ENCODE measurements around the gene TBC1D5. TPM values are rescaled to one million over a fixed set of nuclear protein-coding genes. Genes with fewer than 3 reads are reported as not detected.
A peak's percentile ranks its signal among the peaks of the same experiment; 100 is the strongest.

TBC1D5 gene
- polyA plus RNA-seq, 2 of the 4 experiments (the other 2 are of a cell fraction), result 36.7 to 72.2 TPM

DNA sequence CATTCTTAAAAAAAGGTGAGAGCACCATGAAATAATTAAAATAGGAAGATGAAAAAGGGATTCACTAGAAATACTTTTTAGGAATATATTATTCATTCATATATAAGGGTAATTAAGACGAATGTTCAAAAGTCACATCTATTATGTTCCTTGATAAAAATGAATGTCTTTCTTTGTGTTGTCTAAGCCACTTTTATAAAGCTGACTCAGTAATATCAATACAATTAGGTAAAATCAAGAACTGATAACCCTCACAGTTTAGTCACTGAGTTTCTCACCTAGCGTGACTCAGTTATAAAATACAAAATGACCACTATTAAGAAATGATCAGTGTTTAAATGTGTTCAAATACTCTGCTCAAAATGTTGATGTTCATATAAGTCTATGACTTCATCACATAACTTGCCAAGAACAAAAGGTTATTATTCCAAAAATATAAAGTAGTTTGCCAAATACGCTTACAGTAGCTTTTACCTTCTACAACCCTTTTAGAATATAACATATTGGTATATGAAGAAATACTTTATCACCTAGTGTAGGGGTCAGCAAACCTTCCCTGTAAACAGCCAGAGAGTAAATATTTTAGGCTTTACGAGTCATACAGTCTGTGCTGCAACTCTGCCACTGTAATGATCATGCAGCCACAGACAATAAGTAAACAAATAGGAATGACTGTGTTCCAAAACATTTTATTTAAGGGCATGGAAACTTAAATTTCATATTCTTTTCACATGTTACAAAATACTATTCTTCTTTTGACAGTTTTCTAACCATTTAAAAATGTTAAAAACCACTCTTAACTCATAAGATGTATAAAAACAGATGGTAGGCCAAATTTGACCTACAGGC is 369.8 kb downstream of the TBC1D5 start (continued):
- TF ChIP-seq MAFK (IDR thresholded peaks at IDR 0.05; ENCODE audit: partially characterized antibody) (peak; percentile 19), CHD2 (IDR thresholded peaks at IDR 0.05; ENCODE audit: low read length, partially characterized antibody) (no peak), CBX2 (IDR thresholded peaks at IDR 0.05; ENCODE audit: borderline replicate concordance, low read depth) (no peak), ZNF302 (CRISPR knock-in tag; IDR thresholded peaks at IDR 0.05) (no peak), CBX8 (IDR thresholded peaks at IDR 0.05) (no peak), ZFP36 (IDR thresholded peaks at IDR 0.05; ENCODE audit: borderline replicate concordance, partially characterized antibody) (no peak), TFCP2L1 (CRISPR knock-in tag; IDR thresholded peaks at IDR 0.05) (no peak), MYC (IDR thresholded peaks at IDR 0.05; ENCODE audit: borderline replicate concordance, low read length) (no peak)

GRCh38 chr3:17369973-17370372 is 372.5 kb downstream of the TBC1D5 start:
- Histone ChIP-seq H3K9me3 (no peaks in the 10 kb centered on the region), H3K4me1 (peaks cover 14% of the 10 kb centered on the region), H3K4me3 (no peak overlapping the region), H3K4me2 (no peak overlapping the region), H3K27ac (no peak overlapping the region)
- 90% methylated on average over 2 of the region's 2 CpGs for WGBS (ENCODE audit: missing lambda C conversion rate)
- CTCF ChIA-PET, result no interaction called here
- no peak for DNase-seq (ENCODE audit: low read depth in 1 of 2, low spot score in 1 of 2)
- TF ChIP-seq ZNF302 (CRISPR knock-in tag; IDR thresholded peaks at IDR 0.05) (no peak), CEBPB (IDR thresholded peaks at IDR 0.05) (no peak), KDM5A (IDR thresholded peaks at IDR 0.05) (no peak), RARB (CRISPR knock-in tag; IDR thresholded peaks at IDR 0.05) (no peak), HOXA7 (CRISPR knock-in tag; IDR thresholded peaks at IDR 0.05) (no peak), USF2 (IDR thresholded peaks at IDR 0.05) (no peak)
- TF ChIP-seq, protein P1, sequence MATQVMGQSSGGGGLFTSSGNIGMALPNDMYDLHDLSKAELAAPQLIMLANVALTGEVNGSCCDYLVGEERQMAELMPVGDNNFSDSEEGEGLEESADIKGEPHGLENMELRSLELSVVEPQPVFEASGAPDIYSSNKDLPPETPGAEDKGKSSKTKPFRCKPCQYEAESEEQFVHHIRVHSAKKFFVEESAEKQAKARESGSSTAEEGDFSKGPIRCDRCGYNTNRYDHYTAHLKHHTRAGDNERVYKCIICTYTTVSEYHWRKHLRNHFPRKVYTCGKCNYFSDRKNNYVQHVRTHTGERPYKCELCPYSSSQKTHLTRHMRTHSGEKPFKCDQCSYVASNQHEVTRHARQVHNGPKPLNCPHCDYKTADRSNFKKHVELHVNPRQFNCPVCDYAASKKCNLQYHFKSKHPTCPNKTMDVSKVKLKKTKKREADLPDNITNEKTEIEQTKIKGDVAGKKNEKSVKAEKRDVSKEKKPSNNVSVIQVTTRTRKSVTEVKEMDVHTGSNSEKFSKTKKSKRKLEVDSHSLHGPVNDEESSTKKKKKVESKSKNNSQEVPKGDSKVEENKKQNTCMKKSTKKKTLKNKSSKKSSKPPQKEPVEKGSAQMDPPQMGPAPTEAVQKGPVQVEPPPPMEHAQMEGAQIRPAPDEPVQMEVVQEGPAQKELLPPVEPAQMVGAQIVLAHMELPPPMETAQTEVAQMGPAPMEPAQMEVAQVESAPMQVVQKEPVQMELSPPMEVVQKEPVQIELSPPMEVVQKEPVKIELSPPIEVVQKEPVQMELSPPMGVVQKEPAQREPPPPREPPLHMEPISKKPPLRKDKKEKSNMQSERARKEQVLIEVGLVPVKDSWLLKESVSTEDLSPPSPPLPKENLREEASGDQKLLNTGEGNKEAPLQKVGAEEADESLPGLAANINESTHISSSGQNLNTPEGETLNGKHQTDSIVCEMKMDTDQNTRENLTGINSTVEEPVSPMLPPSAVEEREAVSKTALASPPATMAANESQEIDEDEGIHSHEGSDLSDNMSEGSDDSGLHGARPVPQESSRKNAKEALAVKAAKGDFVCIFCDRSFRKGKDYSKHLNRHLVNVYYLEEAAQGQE (IDR thresholded peaks at IDR 0.05), result no peak
- POLR2A ChIA-PET, result no interaction called here
- FAIRE-seq, result no peak
- no peak for ATAC-seq

GRCh38 chr3:17367171-17367570 is 375.3 kb downstream of the TBC1D5 start:
- no peak for ATAC-seq
- Histone ChIP-seq H3K4me2 (no peak overlapping the region), H3K4me1 (no peaks in the 10 kb centered on the region; the same call in 2 of the 3 replicates), H3K9me3 (no peaks in the 10 kb centered on the region), H3K4me3 (no peak overlapping the region), H3K27ac (no peak overlapping the region)
- 92% methylated on average over 1 of the region's 1 CpG for WGBS (ENCODE audit: missing lambda C conversion rate)
- FAIRE-seq, result no peak
- ChIA-PET POLR2A (no interaction called here), CTCF (no interaction called here)
- no peak for TF ChIP-seq ZNF302 (CRISPR knock-in tag; IDR thresholded peaks at IDR 0.05)
- DNase-seq (ENCODE audit: low read depth in 1 of 2, low spot score in 1 of 2), result no peak

DNA sequence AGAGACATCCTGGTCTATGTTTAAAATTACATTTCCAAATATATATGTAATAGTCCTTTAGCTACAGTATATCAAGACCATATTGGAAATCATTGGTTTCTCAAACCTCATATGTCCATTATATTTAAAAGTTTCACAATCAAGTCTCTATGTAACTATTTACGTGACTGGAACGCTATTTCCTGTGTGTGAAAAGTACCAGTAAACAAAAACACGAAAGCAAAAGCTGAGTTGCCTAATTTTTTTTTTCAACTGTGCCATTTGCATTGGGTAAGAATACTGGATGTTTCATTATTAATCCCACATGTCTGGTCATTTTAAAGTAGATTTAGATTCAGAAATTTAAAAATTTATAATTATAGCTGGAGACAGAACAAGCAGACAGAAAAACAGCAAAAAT is 381.4 kb downstream of the TBC1D5 start:
- no peak for DNase-seq (ENCODE audit: low read depth in 1 of 2, low spot score in 1 of 2)
- POLR2A ChIA-PET, result no interaction called here
- no peak for FAIRE-seq

More for the DNA sequence above, 381.4 kb downstream of the TBC1D5 start:
- CTCF ChIA-PET, result no interaction called here
- H3K9me3 ChIP-seq, result no peaks in the 10 kb centered on the region
- no peak overlapping the region for H3K4me2 ChIP-seq
- WGBS (ENCODE audit: missing lambda C conversion rate), result 87% methylated on average over 3 of the region's 3 CpGs
- no peak overlapping the region for H3K4me3 ChIP-seq
- TF ChIP-seq GATA3 (IDR thresholded peaks at IDR 0.05; ENCODE audit: borderline replicate concordance) (no peak), NR3C1 (IDR thresholded peaks at IDR 0.05) (no peak), MAZ (IDR thresholded peaks at IDR 0.05; ENCODE audit: borderline replicate concordance, low read depth, low read length) (no peak), FOSB (CRISPR knock-in tag; IDR thresholded peaks at IDR 0.05) (no peak), RNF2 (IDR thresholded peaks at IDR 0.05; ENCODE audit: borderline replicate concordance, low read depth) (no peak), EHF (CRISPR knock-in tag; IDR thresholded peaks at IDR 0.05) (no peak), KDM5A (IDR thresholded peaks at IDR 0.05) (no peak)
- TF ChIP-seq, protein P2, sequence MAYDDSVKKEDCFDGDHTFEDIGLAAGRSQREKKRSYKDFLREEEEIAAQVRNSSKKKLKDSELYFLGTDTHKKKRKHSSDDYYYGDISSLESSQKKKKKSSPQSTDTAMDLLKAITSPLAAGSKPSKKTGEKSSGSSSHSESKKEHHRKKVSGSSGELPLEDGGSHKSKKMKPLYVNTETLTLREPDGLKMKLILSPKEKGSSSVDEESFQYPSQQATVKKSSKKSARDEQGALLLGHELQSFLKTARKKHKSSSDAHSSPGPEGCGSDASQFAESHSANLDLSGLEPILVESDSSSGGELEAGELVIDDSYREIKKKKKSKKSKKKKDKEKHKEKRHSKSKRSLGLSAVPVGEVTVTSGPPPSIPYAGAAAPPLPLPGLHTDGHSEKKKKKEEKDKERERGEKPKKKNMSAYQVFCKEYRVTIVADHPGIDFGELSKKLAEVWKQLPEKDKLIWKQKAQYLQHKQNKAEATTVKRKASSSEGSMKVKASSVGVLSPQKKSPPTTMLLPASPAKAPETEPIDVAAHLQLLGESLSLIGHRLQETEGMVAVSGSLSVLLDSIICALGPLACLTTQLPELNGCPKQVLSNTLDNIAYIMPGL (CRISPR knock-in tag; IDR thresholded peaks at IDR 0.05; ENCODE audit: borderline replicate concordance), result no peak
- H3K4me1 ChIP-seq, result no peaks in the 10 kb centered on the region
- ATAC-seq, result no peak
- H3K27ac ChIP-seq, result no peak overlapping the region

Measured in A549 (cell line).